ENCODE measurements around the gene OLFM2. TPM values are rescaled to one million over a fixed set of nuclear protein-coding genes. Genes with fewer than 3 reads are reported as not detected.

The OLFM2 gene
- total and polyA plus RNA-seq, 8 donors = 2.4 to 27.4 (median 8.7) TPM

DNA sequence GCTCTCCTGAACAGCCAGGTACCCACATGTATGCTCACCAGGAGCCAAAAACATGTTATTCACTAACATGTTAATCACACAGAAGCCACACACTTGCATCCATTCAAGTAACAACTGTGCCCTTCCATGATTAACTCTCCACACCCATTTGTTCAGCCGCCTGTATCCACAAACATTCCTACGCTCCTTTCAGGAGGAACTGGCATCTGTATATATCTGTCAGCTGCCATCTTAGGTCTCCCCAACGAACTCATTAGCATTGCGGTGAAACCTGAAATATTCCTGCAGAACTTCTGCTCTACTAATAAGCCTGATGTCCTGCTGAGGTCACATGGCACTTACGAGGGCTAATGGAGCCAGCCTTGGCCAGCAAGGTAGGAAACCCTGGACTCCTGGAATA is 33.0 kb downstream of the OLFM2 start:
- ATAC-seq = no peak
- 81 to 90% methylated on average over 5 of the region's 5 CpGs for WGBS, 2 donors
- no peaks in the 10 kb centered on the region for H3K36me3 ChIP-seq
- DNase-seq = no peak
- H3K27me3 ChIP-seq = no peaks in the 10 kb centered on the region
- no peak overlapping the region for H3K4me3 ChIP-seq
- TF ChIP-seq, protein P1, sequence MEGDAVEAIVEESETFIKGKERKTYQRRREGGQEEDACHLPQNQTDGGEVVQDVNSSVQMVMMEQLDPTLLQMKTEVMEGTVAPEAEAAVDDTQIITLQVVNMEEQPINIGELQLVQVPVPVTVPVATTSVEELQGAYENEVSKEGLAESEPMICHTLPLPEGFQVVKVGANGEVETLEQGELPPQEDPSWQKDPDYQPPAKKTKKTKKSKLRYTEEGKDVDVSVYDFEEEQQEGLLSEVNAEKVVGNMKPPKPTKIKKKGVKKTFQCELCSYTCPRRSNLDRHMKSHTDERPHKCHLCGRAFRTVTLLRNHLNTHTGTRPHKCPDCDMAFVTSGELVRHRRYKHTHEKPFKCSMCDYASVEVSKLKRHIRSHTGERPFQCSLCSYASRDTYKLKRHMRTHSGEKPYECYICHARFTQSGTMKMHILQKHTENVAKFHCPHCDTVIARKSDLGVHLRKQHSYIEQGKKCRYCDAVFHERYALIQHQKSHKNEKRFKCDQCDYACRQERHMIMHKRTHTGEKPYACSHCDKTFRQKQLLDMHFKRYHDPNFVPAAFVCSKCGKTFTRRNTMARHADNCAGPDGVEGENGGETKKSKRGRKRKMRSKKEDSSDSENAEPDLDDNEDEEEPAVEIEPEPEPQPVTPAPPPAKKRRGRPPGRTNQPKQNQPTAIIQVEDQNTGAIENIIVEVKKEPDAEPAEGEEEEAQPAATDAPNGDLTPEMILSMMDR (IDR thresholded peaks at IDR 0.05) = no peak
- intact Hi-C loops (cut with DNase I) = no loop called here
- no peaks in the 10 kb centered on the region for H3K4me1 ChIP-seq
- H3K27ac ChIP-seq = no peak overlapping the region
- H3K9me3 ChIP-seq = no peaks in the 10 kb centered on the region
- no peak for FAIRE-seq

- H3K27me3 ChIP-seq = no peaks in the 10 kb centered on the region
- no peak for ATAC-seq
- H3K36me3 ChIP-seq = no peaks in the 10 kb centered on the region
- no peaks in the 10 kb centered on the region for H3K4me1 ChIP-seq
- no peak for DNase-seq
- TF ChIP-seq, protein P1 (IDR thresholded peaks at IDR 0.05) = no peak
- no peaks in the 10 kb centered on the region for H3K9me3 ChIP-seq
- no peak overlapping the region for H3K27ac ChIP-seq
- intact Hi-C loops (cut with DNase I) = no loop called here
- 43 to 60% methylated on average over 5 of the region's 5 CpGs for WGBS, 2 donors
- no peak overlapping the region for H3K4me3 ChIP-seq
- no peak for FAIRE-seq
Observed at GRCh38 chr19:9901642-9902041, 34.7 kb downstream of the OLFM2 start.

- Histone ChIP-seq H3K36me3 (no peaks in the 10 kb centered on the region), H3K4me1 (no peaks in the 10 kb centered on the region), H3K4me3 (no peak overlapping the region), H3K27me3 (no peaks in the 10 kb centered on the region), H3K9me3 (no peaks in the 10 kb centered on the region), H3K27ac (no peak overlapping the region)
- 75 to 76% methylated on average over 5 of the region's 5 CpGs for WGBS, 2 donors
- intact Hi-C loops (cut with DNase I) = no loop called here
- FAIRE-seq = no peak
- TF ChIP-seq, protein P1 (IDR thresholded peaks at IDR 0.05) = no peak
- DNase-seq = no peak
- ATAC-seq = no peak
Observed at GRCh38 chr19:9901020-9901419, 35.3 kb downstream of the OLFM2 start.

- H3K27ac ChIP-seq = no peak overlapping the region
- DNase-seq (no peak), ATAC-seq (no peak), FAIRE-seq (no peak)
- TF ChIP-seq, protein P1 (IDR thresholded peaks at IDR 0.05) = no peak
- intact Hi-C loops (cut with DNase I) = no loop called here
- WGBS, 2 donors = 69 to 73% methylated on average over 6 of the region's 6 CpGs
- H3K27me3 ChIP-seq = no peaks in the 10 kb centered on the region
- no peaks in the 10 kb centered on the region for H3K4me1 ChIP-seq
- H3K9me3 ChIP-seq = no peaks in the 10 kb centered on the region
- no peak overlapping the region for H3K4me3 ChIP-seq
- H3K36me3 ChIP-seq = no peaks in the 10 kb centered on the region
Observed at GRCh38 chr19:9891609-9892373, 44.5 kb downstream of the OLFM2 start.

DNA sequence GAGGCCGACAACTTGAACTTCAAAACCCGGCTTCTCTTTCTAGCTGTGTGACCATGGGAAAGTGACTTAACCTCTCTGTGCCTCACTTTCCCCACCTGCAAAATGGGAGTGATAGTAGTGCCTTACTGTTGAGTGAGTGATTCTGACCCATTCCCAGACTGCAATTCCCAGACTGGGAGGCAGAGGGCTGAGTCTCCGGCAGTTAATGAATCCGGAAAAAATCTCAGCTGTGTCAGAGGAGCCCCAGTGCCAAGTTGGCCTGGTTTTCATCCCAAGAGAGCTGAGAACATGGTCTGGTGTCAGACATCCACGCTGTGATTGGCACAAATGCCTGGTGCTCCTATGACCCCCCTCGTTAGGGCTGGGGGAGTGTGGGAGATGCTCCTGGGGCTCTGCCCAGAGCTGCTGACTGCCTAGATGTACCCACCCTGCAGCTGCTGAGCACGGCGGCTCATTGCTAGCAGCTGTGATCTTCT is 51.2 kb downstream of the OLFM2 start:
- no peaks in the 10 kb centered on the region for H3K4me1 ChIP-seq
- 35 to 45% methylated on average over 8 of the region's 8 CpGs for WGBS, 2 donors
- ATAC-seq (peak in 2 of 4 donors; percentile 38 to 47), FAIRE-seq (no peak), DNase-seq (peak in 2 of 6 donors; percentile 3 to 8)
- H3K27ac ChIP-seq = no peak overlapping the region
- H3K9me3 ChIP-seq = no peaks in the 10 kb centered on the region
- intact Hi-C loops (cut with DNase I) = no loop called here
- TF ChIP-seq, protein P1 (IDR thresholded peaks at IDR 0.05) = no peak
- no peaks in the 10 kb centered on the region for H3K36me3 ChIP-seq
- no peak overlapping the region for H3K4me3 ChIP-seq
- no peaks in the 10 kb centered on the region for H3K27me3 ChIP-seq

All from pancreas (tissue), 10 donors.